IMR-90 (cell line): ENCODE measurements around the gene ACOT2. TPM values are rescaled to one million over a fixed set of nuclear protein-coding genes. Genes with fewer than 3 reads are reported as not detected.
"Not testable (repeated sequence)": the region's sequence is repeated elsewhere in the genome, so short reads cannot be mapped to it uniquely, and the experiment has no call there.

ENCODE experiments used
- ATAC-seq: fragments of 200-7000 bp; cut with Tn5 transposase; 2 replicates; pipeline ENCODE4 v1.9.1; 2020; ENCODE audit warnings: low read depth, mild to moderate bottlenecking, moderate library complexity
- BruUV-seq: library from RNA; stranded (reverse); fragments of 400-500 nt; replicated peaks from 2 replicates; lab custom pipeline; 2021; lab: Mats Ljungman, UMichigan
- CTCF ChIA-PET: fragments of 300-600 bp; formaldehyde crosslinking; extraction: SDS; loops from one replicate; lab custom pipeline; 2021; ENCODE audit warnings: antibody characterized with exemption; lab: Yijun Ruan, JAX
- POLR2A ChIA-PET: fragments of 300-600 bp; sonication (Branson Sonifier 250); formaldehyde crosslinking; loops from one replicate; lab custom pipeline; 2022; ENCODE audit warnings: antibody characterized with exemption; ENCODE audit not compliant: unreplicated experiment; lab: Charles Lee
- DNase-seq: peaks from one replicate; pipeline ENCODE4 v3.0.0; 2013
- H2AFZ ChIP-seq: replicated peaks from 2 replicates; pipeline ENCODE3; 2013; ENCODE audit warnings: low read length, mild to moderate bottlenecking; ENCODE audit not compliant: poor library complexity
- H2AK5ac ChIP-seq: 2 replicates; pipeline ENCODE4 v1.6.1; 2013; ENCODE audit warnings: low read depth, low read length, inconsistent platforms
- H2AK9ac ChIP-seq: replicated peaks from 2 replicates; pipeline ENCODE3; 2013; ENCODE audit warnings: mild to moderate bottlenecking, low read depth, low read length, moderate library complexity; ENCODE audit not compliant: poor library complexity
- H2BK120ac ChIP-seq: 2 replicates; pipeline ENCODE4 v1.6.1; 2013; ENCODE audit warnings: low read depth, low read length, inconsistent platforms
- H2BK15ac ChIP-seq: 3 replicates; pipeline ENCODE4 v1.6.1; 2013; ENCODE audit warnings: low read depth, low read length, inconsistent platforms
- H2BK20ac ChIP-seq: 2 replicates; pipeline ENCODE4 v1.6.1; 2013; ENCODE audit warnings: low read depth, mild to moderate bottlenecking, inconsistent platforms, low read length, moderate library complexity
- H2BK5ac ChIP-seq: 2 replicates; pipeline ENCODE4 v1.6.1; 2013; ENCODE audit warnings: mild to moderate bottlenecking, low read depth, low read length, inconsistent platforms; ENCODE audit not compliant: poor library complexity, severe bottlenecking
- H3K14ac ChIP-seq: replicated peaks from 2 replicates; pipeline ENCODE4 v1.6.1; 2013; ENCODE audit warnings: low read depth, low read length, inconsistent platforms
- H3K18ac ChIP-seq: 2 replicates; pipeline ENCODE4 v1.6.1; 2013; ENCODE audit warnings: low read depth, low read length, control low read depth
- H3K23ac ChIP-seq: 2 replicates; pipeline ENCODE4 v1.6.1; 2013; ENCODE audit warnings: low read depth, low read length, inconsistent platforms
- H3K27ac ChIP-seq: 2 replicates; pipeline ENCODE4 v1.5.1; 2013; ENCODE audit warnings: mild to moderate bottlenecking, control low read depth, low read length; ENCODE audit not compliant: insufficient read depth
- H3K27me3 ChIP-seq: 2 replicates; pipeline ENCODE4 v1.6.1; 2013; ENCODE audit warnings: low read length; ENCODE audit not compliant: control insufficient read depth, insufficient read depth
- H3K36me3 ChIP-seq: 2 replicates; pipeline ENCODE4 v1.6.1; 2013; ENCODE audit warnings: low read length, mixed read lengths; ENCODE audit not compliant: control insufficient read depth, insufficient read depth
- H3K4ac ChIP-seq: 2 replicates; pipeline ENCODE4 v1.6.1; 2013; ENCODE audit warnings: low read depth, low read length, inconsistent platforms
- H3K4me1 ChIP-seq: 2 replicates; pipeline ENCODE4 v1.6.1; 2013; ENCODE audit warnings: low read length, mixed read lengths; ENCODE audit not compliant: control insufficient read depth, insufficient read depth
- H3K4me2 ChIP-seq: 2 replicates; pipeline ENCODE4 v1.6.1; 2013; ENCODE audit warnings: low read depth, mild to moderate bottlenecking, control low read depth, low read length, moderate library complexity
- H3K4me3 ChIP-seq: 2 replicates; pipeline ENCODE4 v1.5.1; 2013; ENCODE audit warnings: low read depth, mild to moderate bottlenecking, control low read depth, low read length, moderate library complexity; ENCODE audit not compliant: insufficient read depth
- H3K56ac ChIP-seq: 2 replicates; pipeline ENCODE4 v1.6.1; 2013; ENCODE audit warnings: low read length, inconsistent platforms; ENCODE audit not compliant: insufficient read depth; ENCODE audit errors: extremely low read depth
- H3K79me1 ChIP-seq, 2 experiments: 2 replicates each; pipeline ENCODE4 v1.6.1; 2013; ENCODE audit warnings: low read length in 2 of 2, inconsistent platforms in 1 of 2, low read depth in 1 of 2
- H3K9ac ChIP-seq: 2 replicates; pipeline ENCODE4 v1.6.1; 2013; ENCODE audit warnings: low read depth, low read length, control low read depth
- H3K9me1 ChIP-seq: 2 replicates; pipeline ENCODE4 v1.6.1; 2013; ENCODE audit warnings: low read length, inconsistent platforms; ENCODE audit not compliant: insufficient read depth
- H3K9me3 ChIP-seq: 2 replicates; pipeline ENCODE4 v1.6.1; 2013; ENCODE audit warnings: low read length; ENCODE audit not compliant: control insufficient read depth, insufficient read depth
- H4K20me1 ChIP-seq: 2 replicates; pipeline ENCODE4 v1.6.1; 2013; ENCODE audit warnings: low read length, inconsistent platforms; ENCODE audit not compliant: insufficient read depth
- H4K5ac ChIP-seq: 2 replicates; pipeline ENCODE4 v1.6.1; 2013; ENCODE audit warnings: mild to moderate bottlenecking, low read depth, low read length, control low read depth
- H4K8ac ChIP-seq, 2 experiments: 2 replicates each; pipeline ENCODE4 v1.6.1; 2013; ENCODE audit warnings: low read depth in 2 of 2, low read length in 2 of 2, control low read depth in 1 of 2, inconsistent platforms in 1 of 2
- H4K91ac ChIP-seq: 2 replicates; pipeline ENCODE4 v1.6.1; 2013; ENCODE audit warnings: low read depth, low read length, inconsistent platforms; ENCODE audit not compliant: insufficient read depth
- RAD21 ChIP-seq: IDR thresholded peaks from 2 replicates; pipeline ENCODE4 v1.6.1; 2012; ENCODE audit warnings: low read length, improper control_type of control experiment
- SMC3 ChIP-seq: fragments of 150-350 bp; IDR thresholded peaks from 2 replicates; pipeline ENCODE4 v1.6.1; 2016; ENCODE audit warnings: low read depth, mild to moderate bottlenecking, antibody characterized with exemption, low read length, moderate library complexity
- WGBS, 2 experiments: methylation state at CpG; one replicate each; pipeline versions ENCODE4 v1.1.5 to v1.1.7; 2013; ENCODE audit warnings: missing lambda C conversion rate in 2 of 2; ENCODE audit not compliant: insufficient read length in 1 of 2; ENCODE audit errors: extremely low coverage in 2 of 2; 5-methylcytosine and 5-hydroxymethylcytosine counted together
- dilution Hi-C: fragments of 300-500 bp; cut with HindIII; formaldehyde crosslinking; loops from one replicate; pipeline ENCODE4 v1.14.3; 2018; ENCODE audit warnings: low sequenced_read_pairs; ENCODE audit not compliant: unreplicated experiment
- in situ Hi-C: fragments of 300-500 bp; cut with MboI; formaldehyde crosslinking; loops from 3 replicates; pipeline ENCODE4 v1.14.3; 2019; ENCODE audit warnings: low sequenced_read_pairs, inconsistent platforms, mixed read lengths
- intact Hi-C: fragments of 100-400 bp; cut with micrococcal nuclease; formaldehyde crosslinking; loops from 2 replicates; pipeline ENCODE4 v1.10.0; 2022
- polyA plus RNA-seq, 3 experiments: library from polyadenylated mRNA; depleted of rRNA; stranded (reverse); fragments of >200 nt; gene quantifications; 2 replicates each; pipeline ENCODE4 v1.2.3, GENCODE V29; 2012; ENCODE audit warnings: low replicate concordance in 1 of 3
- total RNA-seq: library from RNA; depleted of rRNA; stranded (reverse); fragments of >200 nt; gene quantifications from 2 replicates; pipeline ENCODE4 v1.2.3, GENCODE V29; 2012
- TF ChIP-seq, protein P1 (sequence below): conservative IDR thresholded peaks from 2 replicates; pipeline ENCODE4 v1.5.1; 2012; ENCODE audit warnings: mild to moderate bottlenecking, low read depth, low read length, improper control_type of control experiment

The ACOT2 gene
- total and polyA plus RNA-seq, 2 of the 4 experiments (the other 2 are of a cell fraction) = 24.7 to 33.1 TPM

DNA sequence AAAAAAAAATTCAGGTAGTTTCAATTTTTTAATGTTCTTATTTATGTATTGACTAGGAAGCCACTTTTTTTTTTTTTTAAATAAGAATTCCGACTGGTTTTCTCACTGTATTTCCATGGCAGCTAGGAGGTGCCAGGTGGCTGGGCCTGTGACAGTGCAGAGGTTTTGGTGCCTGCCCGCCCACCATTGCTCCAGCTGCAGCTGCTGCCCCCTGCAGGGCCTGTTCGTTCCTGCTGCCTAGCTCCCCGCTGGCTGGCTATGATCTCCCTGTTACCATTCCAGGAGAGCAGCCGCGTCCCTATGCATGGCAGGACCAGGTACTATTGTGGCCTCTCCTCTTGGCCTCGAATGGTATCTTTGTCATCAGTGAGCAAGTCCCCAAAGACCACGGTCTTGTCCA is 1.9 kb downstream of the ACOT2 start:
- H3K27ac ChIP-seq, H4K8ac ChIP-seq, H4K91ac ChIP-seq, H2BK20ac ChIP-seq, H2BK15ac ChIP-seq, H3K9ac ChIP-seq, POLR2A ChIA-PET, H3K9me1 ChIP-seq, H3K56ac ChIP-seq, H3K9me3 ChIP-seq, intact Hi-C loops, H3K18ac ChIP-seq, H4K20me1 ChIP-seq, H3K4me3 ChIP-seq, H3K14ac ChIP-seq, H3K36me3 ChIP-seq, H2BK5ac ChIP-seq, H4K5ac ChIP-seq, dilution Hi-C loops, BruUV-seq, H3K4ac ChIP-seq, H3K4me2 ChIP-seq, H2AK9ac ChIP-seq, H3K23ac ChIP-seq, H3K4me1 ChIP-seq, in situ Hi-C loops, H2AK5ac ChIP-seq, H2AFZ ChIP-seq, H2BK120ac ChIP-seq, H3K27me3 ChIP-seq: not testable (repeated sequence)
- peak; percentile 15 for DNase-seq
- peak; percentile 45 for ATAC-seq
- 71% methylated on average over 3 of the region's 8 CpGs; no CpG with 5 or more reads in 1 of the 2 experiments for WGBS, 2 experiments
- TF ChIP-seq RAD21 (peak; percentile 20; the same call in 1 of the 2 replicates), SMC3 (0 out of 2 replicates have a peak, but pooled peaks have one; percentile 16)
- TF ChIP-seq, protein P1, sequence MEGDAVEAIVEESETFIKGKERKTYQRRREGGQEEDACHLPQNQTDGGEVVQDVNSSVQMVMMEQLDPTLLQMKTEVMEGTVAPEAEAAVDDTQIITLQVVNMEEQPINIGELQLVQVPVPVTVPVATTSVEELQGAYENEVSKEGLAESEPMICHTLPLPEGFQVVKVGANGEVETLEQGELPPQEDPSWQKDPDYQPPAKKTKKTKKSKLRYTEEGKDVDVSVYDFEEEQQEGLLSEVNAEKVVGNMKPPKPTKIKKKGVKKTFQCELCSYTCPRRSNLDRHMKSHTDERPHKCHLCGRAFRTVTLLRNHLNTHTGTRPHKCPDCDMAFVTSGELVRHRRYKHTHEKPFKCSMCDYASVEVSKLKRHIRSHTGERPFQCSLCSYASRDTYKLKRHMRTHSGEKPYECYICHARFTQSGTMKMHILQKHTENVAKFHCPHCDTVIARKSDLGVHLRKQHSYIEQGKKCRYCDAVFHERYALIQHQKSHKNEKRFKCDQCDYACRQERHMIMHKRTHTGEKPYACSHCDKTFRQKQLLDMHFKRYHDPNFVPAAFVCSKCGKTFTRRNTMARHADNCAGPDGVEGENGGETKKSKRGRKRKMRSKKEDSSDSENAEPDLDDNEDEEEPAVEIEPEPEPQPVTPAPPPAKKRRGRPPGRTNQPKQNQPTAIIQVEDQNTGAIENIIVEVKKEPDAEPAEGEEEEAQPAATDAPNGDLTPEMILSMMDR = peak; percentile 46
- CTCF ChIA-PET = interaction anchor here (0.7 to 1.5 kb wide), 2 partner anchors 62 to 173 kb away, joined by 3 to 5 read pairs; no protein-coding TSS in a partner anchor
- peaks cover 15 to 29% of the 10 kb centered on the region in 2 experiments for H3K79me1 ChIP-seq

DNA sequence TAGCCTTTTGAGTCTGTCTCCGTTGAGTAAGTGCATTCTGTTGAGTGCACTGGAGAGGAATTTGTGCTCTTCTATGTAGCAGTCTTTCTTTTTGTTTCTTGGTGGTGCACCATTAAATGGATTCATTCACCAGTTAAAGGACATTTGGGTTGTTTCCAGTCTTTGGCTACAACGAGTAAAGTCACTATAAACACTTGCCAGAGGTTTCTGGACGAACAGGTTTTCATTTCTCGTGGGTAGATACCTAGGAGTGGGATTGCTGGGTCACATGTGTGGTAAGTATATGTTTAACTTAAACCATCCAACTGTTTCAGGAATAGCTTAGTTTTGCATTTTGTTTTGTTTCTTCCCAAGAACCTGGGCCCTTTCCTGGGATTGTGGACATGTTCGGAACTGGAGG is 4.0 kb downstream of the ACOT2 start:
- ATAC-seq, DNase-seq, H4K5ac ChIP-seq, H2BK15ac ChIP-seq, H3K9me3 ChIP-seq, H3K9ac ChIP-seq, H3K4me1 ChIP-seq, H4K8ac ChIP-seq, H3K9me1 ChIP-seq, H3K36me3 ChIP-seq, H3K56ac ChIP-seq, BruUV-seq, H3K23ac ChIP-seq, H3K27me3 ChIP-seq, POLR2A ChIA-PET, CTCF ChIA-PET, H3K27ac ChIP-seq, H2AK5ac ChIP-seq, H2BK120ac ChIP-seq, H2BK5ac ChIP-seq, H2AFZ ChIP-seq, dilution Hi-C loops, H2BK20ac ChIP-seq, intact Hi-C loops, H3K4me2 ChIP-seq, H4K91ac ChIP-seq, H3K4ac ChIP-seq, H3K4me3 ChIP-seq, H3K14ac ChIP-seq, H4K20me1 ChIP-seq, H2AK9ac ChIP-seq, in situ Hi-C loops, H3K18ac ChIP-seq: not testable (repeated sequence)
- 60% methylated on average over 1 of the region's 5 CpGs; no CpG with 5 or more reads in 1 of the 2 experiments for WGBS, 2 experiments
- peaks cover 7 to 17% of the 10 kb centered on the region in 2 experiments; a peak in 3 of 4 replicates for H3K79me1 ChIP-seq
